Measurements from ENCODE around the gene LAIR1.
"Not testable (repeated sequence)": the region's sequence is repeated elsewhere in the genome, so short reads cannot be mapped to it uniquely, and the experiment has no call there.

Gene LAIR1

GRCh38 chr19:54390942-54391577 is 26.3 kb upstream of the LAIR1 start:
- H3K36me3 ChIP-seq (ENCODE audit: insufficient read depth, insufficient read length, low read length) = no peaks in the 10 kb centered on the region
- no peaks in the 10 kb centered on the region for H3K9me3 ChIP-seq (ENCODE audit: insufficient read depth, low read length)
- H3K4me1 ChIP-seq (ENCODE audit: insufficient read depth, insufficient read length) = peaks cover 2% of the 10 kb centered on the region
- no peak overlapping the region for H3K9ac ChIP-seq (ENCODE audit: insufficient read length, low read depth)
- no peak overlapping the region for H3K4me3 ChIP-seq (ENCODE audit: insufficient read length, low read depth)
- TF ChIP-seq ZNF274 (IDR thresholded peaks at IDR 0.05; ENCODE audit: low read depth, low read length) (no peak), YY1 (IDR thresholded peaks at IDR 0.05; ENCODE audit: insufficient read depth, insufficient read length) (no peak), SUZ12 (IDR thresholded peaks at IDR 0.05; ENCODE audit: extremely low read depth, insufficient read depth, insufficient read length) (no peak)
- peak; percentile 63 for DNase-seq (ENCODE audit: low read depth, low spot score)
- H3K27me3 ChIP-seq (ENCODE audit: insufficient read depth, insufficient read length) = peaks cover 15% of the 10 kb centered on the region

- H3K9me3 ChIP-seq (ENCODE audit: insufficient read depth, low read length) = no peaks in the 10 kb centered on the region
- H3K36me3 ChIP-seq (ENCODE audit: insufficient read depth, insufficient read length, low read length) = no peaks in the 10 kb centered on the region
- TF ChIP-seq SUZ12 (IDR thresholded peaks at IDR 0.05; ENCODE audit: extremely low read depth, insufficient read depth, insufficient read length) (no peak), ZNF274 (IDR thresholded peaks at IDR 0.05; ENCODE audit: low read depth, low read length) (no peak), YY1 (IDR thresholded peaks at IDR 0.05; ENCODE audit: insufficient read depth, insufficient read length) (no peak)
- H3K4me1 ChIP-seq (ENCODE audit: insufficient read depth, insufficient read length) = peaks cover 2% of the 10 kb centered on the region
- no peak overlapping the region for H3K9ac ChIP-seq (ENCODE audit: insufficient read length, low read depth)
- no peak for DNase-seq (ENCODE audit: low read depth, low spot score)
- H3K27me3 ChIP-seq (ENCODE audit: insufficient read depth, insufficient read length) = peaks cover 21% of the 10 kb centered on the region
- H3K4me3 ChIP-seq (ENCODE audit: insufficient read length, low read depth) = no peak overlapping the region
Measured at GRCh38 chr19:54389553-54389952, 24.8 kb upstream of the LAIR1 start.

- TF ChIP-seq YY1 (IDR thresholded peaks at IDR 0.05; ENCODE audit: insufficient read depth, insufficient read length) (no peak), ZNF274 (IDR thresholded peaks at IDR 0.05; ENCODE audit: low read depth, low read length) (no peak), SUZ12 (IDR thresholded peaks at IDR 0.05; ENCODE audit: extremely low read depth, insufficient read depth, insufficient read length) (no peak)
- H3K27me3 ChIP-seq (ENCODE audit: insufficient read depth, insufficient read length) = peaks cover 21% of the 10 kb centered on the region
- no peak overlapping the region for H3K4me3 ChIP-seq (ENCODE audit: insufficient read length, low read depth)
- no peak overlapping the region for H3K9ac ChIP-seq (ENCODE audit: insufficient read length, low read depth)
- H3K4me1 ChIP-seq (ENCODE audit: insufficient read depth, insufficient read length) = peaks cover 2% of the 10 kb centered on the region
- DNase-seq (ENCODE audit: low read depth, low spot score) = no peak
- no peaks in the 10 kb centered on the region for H3K9me3 ChIP-seq (ENCODE audit: insufficient read depth, low read length)
- no peaks in the 10 kb centered on the region for H3K36me3 ChIP-seq (ENCODE audit: insufficient read depth, insufficient read length, low read length)
Measured at GRCh38 chr19:54388802-54389139, 24.0 kb upstream of the LAIR1 start.

- DNase-seq (ENCODE audit: low read depth, low spot score) = no peak
- no peaks in the 10 kb centered on the region for H3K36me3 ChIP-seq (ENCODE audit: insufficient read depth, insufficient read length, low read length)
- no peaks in the 10 kb centered on the region for H3K9me3 ChIP-seq (ENCODE audit: insufficient read depth, low read length)
- peak overlapping the region; percentile 8 for H3K9ac ChIP-seq (ENCODE audit: insufficient read length, low read depth)
- H3K4me1 ChIP-seq (ENCODE audit: insufficient read depth, insufficient read length) = peaks cover under 1% of the 10 kb centered on the region
- TF ChIP-seq SUZ12 (IDR thresholded peaks at IDR 0.05; ENCODE audit: extremely low read depth, insufficient read depth, insufficient read length) (no peak), ZNF274 (IDR thresholded peaks at IDR 0.05; ENCODE audit: low read depth, low read length) (no peak), YY1 (IDR thresholded peaks at IDR 0.05; ENCODE audit: insufficient read depth, insufficient read length) (no peak)
- no peak overlapping the region for H3K4me3 ChIP-seq (ENCODE audit: insufficient read length, low read depth)
- peaks cover 21% of the 10 kb centered on the region for H3K27me3 ChIP-seq (ENCODE audit: insufficient read depth, insufficient read length)
Measured at GRCh38 chr19:54387991-54388801, 23.5 kb upstream of the LAIR1 start.

GRCh38 chr19:54383330-54383729 is 18.6 kb upstream of the LAIR1 start:
- H3K36me3 ChIP-seq (ENCODE audit: insufficient read depth, insufficient read length, low read length) = no peaks in the 10 kb centered on the region
- H3K9me3 ChIP-seq (ENCODE audit: insufficient read depth, low read length) = no peaks in the 10 kb centered on the region
- peaks cover 17% of the 10 kb centered on the region for H3K27me3 ChIP-seq (ENCODE audit: insufficient read depth, insufficient read length)
- H3K4me3 ChIP-seq (ENCODE audit: insufficient read length, low read depth) = no peak overlapping the region
- no peak for DNase-seq (ENCODE audit: low read depth, low spot score)
- H3K9ac ChIP-seq (ENCODE audit: insufficient read length, low read depth) = no peak overlapping the region
- no peaks in the 10 kb centered on the region for H3K4me1 ChIP-seq (ENCODE audit: insufficient read depth, insufficient read length)
- TF ChIP-seq YY1 (IDR thresholded peaks at IDR 0.05; ENCODE audit: insufficient read depth, insufficient read length) (no peak), SUZ12 (IDR thresholded peaks at IDR 0.05; ENCODE audit: extremely low read depth, insufficient read depth, insufficient read length) (no peak), ZNF274 (IDR thresholded peaks at IDR 0.05; ENCODE audit: low read depth, low read length) (no peak)

GRCh38 chr19:54382041-54382440 is 17.3 kb upstream of the LAIR1 start:
- not testable (repeated sequence) for H3K9ac ChIP-seq (ENCODE audit: insufficient read length, low read depth); H3K9me3 ChIP-seq (ENCODE audit: insufficient read depth, low read length); H3K4me1 ChIP-seq (ENCODE audit: insufficient read depth, insufficient read length); H3K36me3 ChIP-seq (ENCODE audit: insufficient read depth, insufficient read length, low read length); DNase-seq (ENCODE audit: low read depth, low spot score); H3K4me3 ChIP-seq (ENCODE audit: insufficient read length, low read depth)
- H3K27me3 ChIP-seq (ENCODE audit: insufficient read depth, insufficient read length) = peaks cover 11% of the 10 kb centered on the region

GRCh38 chr19:54380897-54381296 is 16.2 kb upstream of the LAIR1 start:
- DNase-seq (ENCODE audit: low read depth, low spot score) = no peak
- peaks cover 11% of the 10 kb centered on the region for H3K27me3 ChIP-seq (ENCODE audit: insufficient read depth, insufficient read length)
- H3K4me3 ChIP-seq (ENCODE audit: insufficient read length, low read depth) = no peak overlapping the region
- no peaks in the 10 kb centered on the region for H3K9me3 ChIP-seq (ENCODE audit: insufficient read depth, low read length)
- no peaks in the 10 kb centered on the region for H3K36me3 ChIP-seq (ENCODE audit: insufficient read depth, insufficient read length, low read length)
- TF ChIP-seq ZNF274 (IDR thresholded peaks at IDR 0.05; ENCODE audit: low read depth, low read length) (no peak), YY1 (IDR thresholded peaks at IDR 0.05; ENCODE audit: insufficient read depth, insufficient read length) (no peak), SUZ12 (IDR thresholded peaks at IDR 0.05; ENCODE audit: extremely low read depth, insufficient read depth, insufficient read length) (no peak)
- H3K9ac ChIP-seq (ENCODE audit: insufficient read length, low read depth) = no peak overlapping the region
- no peaks in the 10 kb centered on the region for H3K4me1 ChIP-seq (ENCODE audit: insufficient read depth, insufficient read length)

All from NT2/D1 (cell line).